NCI-H2227 treated with DMSO at 0.1 percent for 48 hours (cell line): ENCODE results near the gene CBY2.
"Not testable (repeated sequence)": the region's sequence is repeated elsewhere in the genome, so short reads cannot be mapped to it uniquely, and the experiment has no call there.

Experiments used
- DNase-seq: peaks from one replicate; lab custom pipeline; 2025; lab: John Stamatoyannopoulos, UW

Gene CBY2

DNA sequence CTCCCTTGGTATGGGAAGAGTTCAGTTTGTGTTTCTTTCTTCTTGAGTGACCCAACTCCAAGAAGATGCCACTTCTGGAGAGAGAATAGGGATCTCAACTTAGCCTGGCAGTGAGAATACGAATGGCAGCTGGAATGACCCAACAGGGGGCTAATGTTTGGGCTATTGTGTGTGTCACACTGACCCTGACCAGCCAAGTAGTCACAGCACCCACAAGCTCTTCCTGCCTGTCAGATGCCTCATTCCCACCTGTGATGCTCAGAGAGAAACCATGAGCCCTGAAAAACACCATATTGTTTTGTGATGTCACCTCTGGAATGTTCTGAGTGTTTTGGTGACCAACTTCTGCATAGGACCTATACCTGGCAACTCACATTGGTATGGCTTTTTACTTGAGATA, at the start of gene CBY2:
CBY2 (plus strand) TSS at position 233 of the 400 bp plus-strand sequence; CDS start at position 304, 71 bp downstream.
- DNase-seq: no peak

DNA sequence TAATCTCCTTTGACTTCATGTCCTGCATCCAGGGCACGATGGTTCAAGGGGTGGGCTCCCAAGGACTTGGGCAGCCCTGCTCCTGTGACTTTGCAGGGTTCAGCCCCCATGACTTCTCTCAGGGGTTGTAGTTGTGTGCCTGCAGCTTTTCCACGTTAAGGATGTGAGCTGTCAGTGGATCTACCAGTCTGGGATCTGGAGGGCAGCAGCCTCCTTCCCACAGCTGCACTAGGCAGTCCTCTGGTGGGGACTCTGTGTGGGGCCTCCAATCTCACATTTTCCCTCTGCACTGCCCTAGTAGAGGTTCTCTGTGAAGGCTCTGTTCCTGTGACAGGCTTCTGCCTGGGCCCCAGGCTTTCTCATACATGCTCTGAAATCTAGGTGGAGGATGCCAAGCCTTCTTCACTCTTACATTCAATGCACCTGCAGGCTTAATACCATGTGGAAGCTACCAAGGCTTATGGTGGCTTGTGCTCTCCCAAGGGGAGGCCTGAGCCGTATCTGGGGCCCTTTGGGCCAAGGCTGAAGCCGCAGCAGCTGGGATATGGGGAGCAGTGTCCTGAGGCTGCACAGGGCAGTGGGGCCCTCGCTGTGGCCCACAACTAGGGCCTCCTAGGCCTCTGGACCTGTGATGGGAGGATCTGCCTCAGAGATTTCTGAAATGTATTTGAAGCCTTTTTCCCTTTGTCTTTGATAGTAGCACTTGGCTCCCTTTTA, 47.3 kb upstream of the CBY2 start:
- no peak for DNase-seq

GRCh38 chr13:45658586-45659235, 43.4 kb upstream of the CBY2 start:
- DNase-seq: no peak

- DNase-seq: no peak
Measured at GRCh38 chr13:45659536-45659935, 42.6 kb upstream of the CBY2 start.

DNA sequence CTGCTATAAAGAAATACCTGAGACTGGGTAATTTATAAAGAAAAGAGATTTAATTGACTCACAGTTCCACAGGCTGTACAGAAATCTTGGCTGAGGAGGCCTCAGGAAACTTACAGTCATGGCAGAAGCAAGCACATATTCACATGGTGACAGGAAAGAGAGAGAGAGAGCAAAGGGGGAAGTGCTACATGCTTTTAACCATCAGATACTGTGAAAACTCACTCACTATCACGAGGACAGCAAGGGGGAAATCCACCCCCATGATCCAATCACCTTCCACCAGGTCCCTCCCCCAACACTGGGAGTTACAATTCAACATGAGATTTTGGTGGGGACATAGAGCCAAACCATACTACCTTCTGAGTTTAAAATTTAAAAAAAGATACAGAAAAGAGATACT, 41.7 kb upstream of the CBY2 start:
- DNase-seq: not testable (repeated sequence)

- DNase-seq: peak; percentile 88
Measured at GRCh38 chr13:45662162-45662561, 40.0 kb upstream of the CBY2 start.

DNA sequence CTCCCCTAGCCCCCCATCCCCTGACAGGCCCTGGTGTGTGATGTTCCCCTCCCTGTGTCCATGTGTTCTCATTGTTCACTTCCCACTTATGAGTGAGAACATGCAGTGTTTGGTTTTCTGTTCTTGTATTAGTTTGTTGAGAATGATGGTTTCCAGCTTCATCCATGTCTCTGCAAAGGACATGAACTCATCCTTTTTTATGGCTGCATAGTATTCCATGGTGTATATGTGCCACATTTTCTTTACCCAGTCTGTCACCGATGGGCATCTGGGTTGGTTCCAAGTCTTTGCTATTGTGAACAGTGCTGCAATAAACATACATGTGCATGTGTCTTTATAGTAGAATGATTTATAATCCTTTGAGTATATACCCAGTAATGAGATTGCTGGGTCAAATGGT, 39.2 kb upstream of the CBY2 start:
- DNase-seq: not testable (repeated sequence)

GRCh38 chr13:45669626-45670025, 32.5 kb upstream of the CBY2 start:
- not testable (repeated sequence) for DNase-seq

DNA sequence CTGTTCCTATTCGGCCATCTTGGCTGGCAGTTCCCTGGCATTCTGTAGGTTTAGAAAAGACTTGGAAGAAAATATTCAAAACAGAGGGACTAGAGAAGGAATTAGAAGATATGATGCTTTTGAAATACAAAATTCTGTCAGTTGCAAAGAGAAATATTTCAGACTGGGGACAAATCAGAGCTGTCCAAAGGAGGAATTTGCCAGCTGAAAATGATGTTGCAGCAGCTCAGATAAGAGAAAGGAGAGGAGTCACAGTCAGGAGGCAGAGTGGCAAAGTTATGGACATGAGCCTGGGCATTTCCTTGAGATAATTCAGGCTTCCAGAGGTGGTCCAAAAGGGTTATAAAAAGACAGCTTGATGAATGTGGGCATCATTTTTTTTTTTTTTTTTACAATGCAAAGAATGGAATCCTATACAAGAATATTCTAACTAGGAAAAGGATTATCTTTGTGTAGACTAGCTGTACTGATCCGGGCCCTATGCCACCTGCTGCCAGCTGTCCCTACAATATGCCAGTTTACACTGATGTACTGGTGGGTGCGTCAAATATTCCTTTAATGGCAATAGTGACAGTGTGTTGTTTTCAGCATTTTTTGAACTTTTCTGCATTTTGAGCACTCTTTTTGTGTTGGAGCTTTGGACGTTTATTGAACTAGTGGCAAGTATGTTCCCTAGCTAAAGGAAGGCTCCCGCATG, 31.8 kb upstream of the CBY2 start:
- DNase-seq: no peak

- DNase-seq: no peak
Measured at GRCh38 chr13:45674908-45675307, 27.2 kb upstream of the CBY2 start.

DNA sequence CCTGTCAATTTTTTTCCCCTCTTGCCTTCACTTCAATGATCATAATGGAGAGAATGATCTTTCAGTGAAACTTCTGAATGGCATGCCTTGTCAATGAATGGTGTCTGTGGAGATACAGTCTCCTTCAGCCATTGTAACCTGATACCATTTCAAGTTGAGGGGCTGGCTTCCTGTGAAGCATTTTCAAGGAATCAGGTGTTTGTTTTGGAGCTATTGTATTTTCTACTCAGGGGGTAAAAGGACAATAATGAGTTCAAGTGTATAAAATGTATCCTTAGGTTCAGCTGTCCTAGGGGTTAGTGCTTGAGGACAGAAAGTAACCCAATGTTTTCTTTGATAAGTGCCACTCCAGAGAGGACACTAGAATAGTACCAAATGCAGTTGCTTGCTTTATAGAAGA, 23.8 kb upstream of the CBY2 start:
- peak; percentile 60 for DNase-seq

- DNase-seq: no peak
Measured at GRCh38 chr13:45681113-45681512, 21.0 kb upstream of the CBY2 start.

DNA sequence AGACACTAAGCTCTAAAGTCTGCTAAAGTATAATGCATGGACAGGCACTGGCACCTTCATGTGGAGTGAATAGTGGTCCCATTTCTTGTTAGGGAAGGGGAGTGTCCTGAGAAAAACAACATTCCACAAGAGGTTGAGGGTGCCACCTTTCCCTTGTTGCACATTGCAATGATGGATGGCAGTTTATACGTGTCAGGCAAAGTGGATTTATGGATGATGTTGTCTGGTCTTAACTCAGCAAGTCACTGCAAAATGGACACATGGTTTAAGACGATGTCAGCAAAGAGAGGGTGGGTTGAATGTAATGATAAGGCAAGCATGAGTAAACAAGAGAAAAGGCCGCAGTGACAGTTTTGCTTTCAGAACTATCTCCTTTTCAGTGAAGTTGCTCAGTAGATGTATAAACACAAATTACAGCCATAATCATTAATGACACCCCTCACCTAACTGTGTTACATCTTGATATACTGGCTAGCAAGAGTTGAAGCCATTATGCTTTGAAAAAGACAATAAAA, 19.6 kb upstream of the CBY2 start:
- DNase-seq: no peak

- no peak for DNase-seq
Measured at GRCh38 chr13:45683701-45684100, 18.4 kb upstream of the CBY2 start.

DNA sequence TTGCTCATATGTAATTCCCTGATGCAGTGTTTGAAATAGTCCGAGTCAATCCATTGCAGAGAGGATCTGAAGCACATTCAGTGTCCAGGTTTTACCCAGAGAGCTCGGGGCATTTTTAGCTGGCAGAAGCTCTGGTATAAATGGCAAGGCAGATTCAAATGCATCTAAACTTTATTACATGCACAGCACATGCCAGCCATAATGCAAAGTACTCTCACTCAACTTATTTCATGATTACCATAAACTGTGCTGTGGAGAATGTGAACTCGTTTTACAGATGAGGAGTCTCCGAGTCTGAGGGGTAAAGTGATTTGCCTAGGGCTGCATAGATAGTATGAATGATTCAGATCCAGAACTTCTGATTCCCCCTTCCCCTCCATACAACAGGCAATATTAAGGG, 13.5 kb upstream of the CBY2 start:
- DNase-seq: no peak

DNA sequence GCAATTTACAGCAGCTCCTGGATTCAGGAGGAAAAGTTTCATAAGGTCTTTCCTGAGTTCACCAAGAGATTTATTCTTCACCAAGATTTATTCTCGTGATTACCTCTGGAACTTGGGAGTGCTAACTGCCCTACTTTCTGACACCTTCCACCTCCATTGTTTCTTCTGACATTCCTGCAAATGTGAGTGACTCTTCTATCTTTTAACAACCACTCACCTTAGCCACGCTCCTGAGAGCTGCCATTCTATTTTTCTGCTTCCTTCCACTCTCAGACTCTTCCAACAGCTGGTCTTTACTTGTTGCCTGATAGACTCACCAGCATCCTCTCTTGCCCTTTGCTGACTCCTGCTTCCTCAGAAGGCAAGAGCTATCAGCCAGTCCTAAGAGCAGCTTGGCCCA, 11.5 kb upstream of the CBY2 start:
- no peak for DNase-seq

DNA sequence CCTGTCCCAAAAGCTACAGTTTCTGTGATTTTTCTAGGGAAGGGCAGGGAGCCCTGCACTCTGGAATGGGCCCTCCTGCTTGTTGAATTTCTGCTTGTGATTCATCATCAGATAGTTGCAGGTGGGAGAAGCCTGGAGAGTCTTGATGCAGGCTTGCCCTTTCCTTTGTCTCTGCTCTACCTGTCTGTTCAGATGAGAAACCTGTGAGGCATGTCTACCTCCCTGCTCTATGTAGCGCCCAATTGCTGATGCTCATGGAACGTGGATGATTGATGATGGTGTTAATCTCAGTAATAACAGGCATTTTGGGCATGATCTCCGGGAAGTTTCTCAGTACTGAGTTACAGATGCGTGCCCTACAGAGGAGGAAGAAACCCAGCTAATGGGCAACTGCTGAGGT, 10.9 kb upstream of the CBY2 start:
- DNase-seq: no peak

DNA sequence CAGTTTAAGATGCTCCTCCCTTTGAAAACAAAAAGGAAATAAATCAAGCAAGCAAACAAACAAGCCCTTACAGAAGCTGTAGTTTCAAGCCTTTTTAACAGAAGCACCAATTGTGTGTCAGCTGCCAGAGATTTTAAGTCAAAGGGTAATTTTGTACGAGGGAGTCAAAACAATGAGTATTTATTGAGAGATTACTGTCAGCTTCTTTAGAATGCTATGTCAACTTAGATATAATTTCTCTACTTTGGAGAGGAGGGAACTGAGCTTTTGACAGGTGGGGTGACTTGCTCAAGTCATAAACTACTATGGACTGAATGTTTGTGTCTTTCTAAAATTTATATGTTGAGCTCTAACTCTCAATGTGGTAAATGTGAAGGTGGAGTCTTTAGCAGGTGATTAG, 10.5 kb upstream of the CBY2 start:
- no peak for DNase-seq

GRCh38 chr13:45695198-45695730, 6.9 kb upstream of the CBY2 start:
- no peak for DNase-seq

- DNase-seq: no peak
Measured at GRCh38 chr13:45696610-45697226, 5.4 kb upstream of the CBY2 start.

- no peak for DNase-seq
Measured at GRCh38 chr13:45700971-45701900, 884 bp upstream of the CBY2 start.
